ENCODE results near the gene GPSM3.

DNA sequence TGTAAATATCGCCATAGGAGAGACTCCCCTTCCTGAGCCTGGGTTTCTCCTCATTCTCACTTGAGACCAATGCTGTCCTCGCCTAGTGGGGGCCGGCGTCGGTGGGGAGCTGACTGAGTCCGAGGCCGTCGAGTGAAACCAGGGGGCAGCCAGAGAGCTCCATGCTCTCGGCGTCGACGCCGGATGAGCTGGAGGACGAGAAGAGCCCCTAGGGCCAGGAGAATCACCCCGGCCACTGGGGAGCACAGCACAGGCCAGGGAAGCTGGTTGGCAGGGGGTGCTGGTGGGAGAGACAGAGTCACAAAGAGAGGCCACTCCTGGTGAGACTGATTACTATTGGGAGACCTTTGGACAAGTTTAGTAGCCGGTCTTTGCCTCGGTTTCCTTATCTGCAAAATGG, 6.4 kb upstream of the GPSM3 start:
- TF ChIP-seq STAT1 (IDR thresholded peaks at IDR 0.05; ENCODE audit: unreplicated experiment) (no peak), EZH2 (IDR thresholded peaks at IDR 0.05; ENCODE audit: low read depth, unreplicated experiment) (no peak), EZH2phosphoT487 (IDR thresholded peaks at IDR 0.05; ENCODE audit: unreplicated experiment) (no peak)
- TF ChIP-seq, protein P1, sequence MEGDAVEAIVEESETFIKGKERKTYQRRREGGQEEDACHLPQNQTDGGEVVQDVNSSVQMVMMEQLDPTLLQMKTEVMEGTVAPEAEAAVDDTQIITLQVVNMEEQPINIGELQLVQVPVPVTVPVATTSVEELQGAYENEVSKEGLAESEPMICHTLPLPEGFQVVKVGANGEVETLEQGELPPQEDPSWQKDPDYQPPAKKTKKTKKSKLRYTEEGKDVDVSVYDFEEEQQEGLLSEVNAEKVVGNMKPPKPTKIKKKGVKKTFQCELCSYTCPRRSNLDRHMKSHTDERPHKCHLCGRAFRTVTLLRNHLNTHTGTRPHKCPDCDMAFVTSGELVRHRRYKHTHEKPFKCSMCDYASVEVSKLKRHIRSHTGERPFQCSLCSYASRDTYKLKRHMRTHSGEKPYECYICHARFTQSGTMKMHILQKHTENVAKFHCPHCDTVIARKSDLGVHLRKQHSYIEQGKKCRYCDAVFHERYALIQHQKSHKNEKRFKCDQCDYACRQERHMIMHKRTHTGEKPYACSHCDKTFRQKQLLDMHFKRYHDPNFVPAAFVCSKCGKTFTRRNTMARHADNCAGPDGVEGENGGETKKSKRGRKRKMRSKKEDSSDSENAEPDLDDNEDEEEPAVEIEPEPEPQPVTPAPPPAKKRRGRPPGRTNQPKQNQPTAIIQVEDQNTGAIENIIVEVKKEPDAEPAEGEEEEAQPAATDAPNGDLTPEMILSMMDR (conservative IDR thresholded peaks at IDR 0.05; ENCODE audit: low read depth in 2 of 2), result no peak
